Measurements from ENCODE around the gene AKT3.

AKT3 gene

GRCh38 chr1:243470502-243470901, 379.5 kb downstream of the AKT3 start:
- Histone ChIP-seq H3K27me3 (replicated peaks; ENCODE audit: control insufficient read depth, insufficient read depth, low read length) (no peaks in the 10 kb centered on the region), H3K9me3 (ENCODE audit: control insufficient read depth, low read length) (no peaks in the 10 kb centered on the region), H3K36me3 (ENCODE audit: control insufficient read depth, insufficient read depth, low read length, severe bottlenecking) (peaks cover 3% of the 10 kb centered on the region), H3K4me1 (ENCODE audit: control insufficient read depth, insufficient read depth, low read length) (peaks cover 9% of the 10 kb centered on the region), H3K4me3 (ENCODE audit: low read length) (no peak overlapping the region), H3K9ac (ENCODE audit: low read length) (no peak overlapping the region)
- DNase-seq (ENCODE audit: low read depth), result no peak

- Histone ChIP-seq H3K9me3 (ENCODE audit: control insufficient read depth, low read length) (no peaks in the 10 kb centered on the region), H3K9ac (ENCODE audit: low read length) (no peak overlapping the region), H3K36me3 (ENCODE audit: control insufficient read depth, insufficient read depth, low read length, severe bottlenecking) (peaks cover 3% of the 10 kb centered on the region), H3K27me3 (replicated peaks; ENCODE audit: control insufficient read depth, insufficient read depth, low read length) (no peaks in the 10 kb centered on the region), H3K4me3 (ENCODE audit: low read length) (no peak overlapping the region), H3K4me1 (ENCODE audit: control insufficient read depth, insufficient read depth, low read length) (peaks cover 9% of the 10 kb centered on the region)
- DNase-seq (ENCODE audit: low read depth), result no peak
Measured at GRCh38 chr1:243469497-243469896, 380.5 kb downstream of the AKT3 start.

GRCh38 chr1:243465738-243466137, 384.3 kb downstream of the AKT3 start:
- no peaks in the 10 kb centered on the region for H3K4me1 ChIP-seq (ENCODE audit: control insufficient read depth, insufficient read depth, low read length)
- peaks cover 11% of the 10 kb centered on the region for H3K36me3 ChIP-seq (ENCODE audit: control insufficient read depth, insufficient read depth, low read length, severe bottlenecking)
- no peak for DNase-seq (ENCODE audit: low read depth)
- H3K9ac ChIP-seq (ENCODE audit: low read length), result no peak overlapping the region
- no peaks in the 10 kb centered on the region for H3K27me3 ChIP-seq (replicated peaks; ENCODE audit: control insufficient read depth, insufficient read depth, low read length)
- H3K9me3 ChIP-seq (ENCODE audit: control insufficient read depth, low read length), result no peaks in the 10 kb centered on the region
- H3K4me3 ChIP-seq (ENCODE audit: low read length), result no peak overlapping the region

GRCh38 chr1:243465081-243465480, 385.0 kb downstream of the AKT3 start:
- Histone ChIP-seq H3K27me3 (replicated peaks; ENCODE audit: control insufficient read depth, insufficient read depth, low read length) (no peaks in the 10 kb centered on the region), H3K4me3 (ENCODE audit: low read length) (no peak overlapping the region), H3K36me3 (ENCODE audit: control insufficient read depth, insufficient read depth, low read length, severe bottlenecking) (peaks cover 14% of the 10 kb centered on the region), H3K4me1 (ENCODE audit: control insufficient read depth, insufficient read depth, low read length) (no peaks in the 10 kb centered on the region), H3K9ac (ENCODE audit: low read length) (no peak overlapping the region), H3K9me3 (ENCODE audit: control insufficient read depth, low read length) (no peaks in the 10 kb centered on the region)
- DNase-seq (ENCODE audit: low read depth), result no peak

GRCh38 chr1:243462929-243463697, 386.9 kb downstream of the AKT3 start:
- no peaks in the 10 kb centered on the region for H3K9me3 ChIP-seq (ENCODE audit: control insufficient read depth, low read length)
- DNase-seq (ENCODE audit: low read depth), result no peak
- no peak overlapping the region for H3K4me3 ChIP-seq (ENCODE audit: low read length)
- no peaks in the 10 kb centered on the region for H3K27me3 ChIP-seq (replicated peaks; ENCODE audit: control insufficient read depth, insufficient read depth, low read length)
- peaks cover 14% of the 10 kb centered on the region for H3K36me3 ChIP-seq (ENCODE audit: control insufficient read depth, insufficient read depth, low read length, severe bottlenecking)
- H3K9ac ChIP-seq (ENCODE audit: low read length), result no peak overlapping the region
- no peaks in the 10 kb centered on the region for H3K4me1 ChIP-seq (ENCODE audit: control insufficient read depth, insufficient read depth, low read length)

GRCh38 chr1:243461700-243462099, 388.3 kb downstream of the AKT3 start:
- no peak overlapping the region for H3K9ac ChIP-seq (ENCODE audit: low read length)
- H3K36me3 ChIP-seq (ENCODE audit: control insufficient read depth, insufficient read depth, low read length, severe bottlenecking), result peaks cover 14% of the 10 kb centered on the region
- no peaks in the 10 kb centered on the region for H3K9me3 ChIP-seq (ENCODE audit: control insufficient read depth, low read length)
- no peaks in the 10 kb centered on the region for H3K27me3 ChIP-seq (replicated peaks; ENCODE audit: control insufficient read depth, insufficient read depth, low read length)
- H3K4me1 ChIP-seq (ENCODE audit: control insufficient read depth, insufficient read depth, low read length), result no peaks in the 10 kb centered on the region
- DNase-seq (ENCODE audit: low read depth), result no peak
- no peak overlapping the region for H3K4me3 ChIP-seq (ENCODE audit: low read length)

GRCh38 chr1:243459059-243459458, 391.0 kb downstream of the AKT3 start:
- no peaks in the 10 kb centered on the region for H3K9me3 ChIP-seq (ENCODE audit: control insufficient read depth, low read length)
- H3K9ac ChIP-seq (ENCODE audit: low read length), result no peak overlapping the region
- H3K4me3 ChIP-seq (ENCODE audit: low read length), result no peak overlapping the region
- peaks cover 14% of the 10 kb centered on the region for H3K36me3 ChIP-seq (ENCODE audit: control insufficient read depth, insufficient read depth, low read length, severe bottlenecking)
- no peaks in the 10 kb centered on the region for H3K27me3 ChIP-seq (replicated peaks; ENCODE audit: control insufficient read depth, insufficient read depth, low read length)
- H3K4me1 ChIP-seq (ENCODE audit: control insufficient read depth, insufficient read depth, low read length), result no peaks in the 10 kb centered on the region
- no peak for DNase-seq (ENCODE audit: low read depth)

GRCh38 chr1:243457363-243457982, 392.6 kb downstream of the AKT3 start:
- H3K9me3 ChIP-seq (ENCODE audit: control insufficient read depth, low read length), result no peaks in the 10 kb centered on the region
- peaks cover 13% of the 10 kb centered on the region for H3K36me3 ChIP-seq (ENCODE audit: control insufficient read depth, insufficient read depth, low read length, severe bottlenecking)
- no peaks in the 10 kb centered on the region for H3K27me3 ChIP-seq (replicated peaks; ENCODE audit: control insufficient read depth, insufficient read depth, low read length)
- H3K4me1 ChIP-seq (ENCODE audit: control insufficient read depth, insufficient read depth, low read length), result no peaks in the 10 kb centered on the region
- DNase-seq (ENCODE audit: low read depth), result no peak
- no peak overlapping the region for H3K9ac ChIP-seq (ENCODE audit: low read length)
- H3K4me3 ChIP-seq (ENCODE audit: low read length), result no peak overlapping the region

- Histone ChIP-seq H3K9ac (ENCODE audit: low read length) (no peak overlapping the region), H3K9me3 (ENCODE audit: control insufficient read depth, low read length) (no peaks in the 10 kb centered on the region), H3K36me3 (ENCODE audit: control insufficient read depth, insufficient read depth, low read length, severe bottlenecking) (peaks cover 5% of the 10 kb centered on the region), H3K4me1 (ENCODE audit: control insufficient read depth, insufficient read depth, low read length) (no peaks in the 10 kb centered on the region), H3K27me3 (replicated peaks; ENCODE audit: control insufficient read depth, insufficient read depth, low read length) (no peaks in the 10 kb centered on the region), H3K4me3 (ENCODE audit: low read length) (no peak overlapping the region)
- DNase-seq (ENCODE audit: low read depth), result no peak
Measured at GRCh38 chr1:243455760-243456651, 394.0 kb downstream of the AKT3 start.

- Histone ChIP-seq H3K9ac (ENCODE audit: low read length) (no peak overlapping the region), H3K4me1 (ENCODE audit: control insufficient read depth, insufficient read depth, low read length) (no peaks in the 10 kb centered on the region), H3K4me3 (ENCODE audit: low read length) (no peak overlapping the region), H3K27me3 (replicated peaks; ENCODE audit: control insufficient read depth, insufficient read depth, low read length) (no peaks in the 10 kb centered on the region), H3K9me3 (ENCODE audit: control insufficient read depth, low read length) (no peaks in the 10 kb centered on the region), H3K36me3 (ENCODE audit: control insufficient read depth, insufficient read depth, low read length, severe bottlenecking) (no peaks in the 10 kb centered on the region)
- DNase-seq (ENCODE audit: low read depth), result no peak
Measured at GRCh38 chr1:243454328-243454997, 395.6 kb downstream of the AKT3 start.

- Histone ChIP-seq H3K9ac (ENCODE audit: low read length) (no peak overlapping the region), H3K9me3 (ENCODE audit: control insufficient read depth, low read length) (no peaks in the 10 kb centered on the region), H3K36me3 (ENCODE audit: control insufficient read depth, insufficient read depth, low read length, severe bottlenecking) (no peaks in the 10 kb centered on the region), H3K4me3 (ENCODE audit: low read length) (no peak overlapping the region), H3K4me1 (ENCODE audit: control insufficient read depth, insufficient read depth, low read length) (peaks cover 5% of the 10 kb centered on the region), H3K27me3 (replicated peaks; ENCODE audit: control insufficient read depth, insufficient read depth, low read length) (no peaks in the 10 kb centered on the region)
- no peak for DNase-seq (ENCODE audit: low read depth)
Measured at GRCh38 chr1:243452092-243452491, 398.0 kb downstream of the AKT3 start.
